B cell (primary cell): ENCODE data around the gene GIGYF1.

Experiments
- EZH2 ChIP-seq: IDR thresholded peaks from 2 replicates; pipeline ENCODE4 v1.6.1; 2012; ENCODE audit warnings: borderline replicate concordance, low read depth, mild to moderate bottlenecking, moderate library complexity, low read length; ENCODE audit not compliant: insufficient read depth, poor library complexity, severe bottlenecking
- TF ChIP-seq, protein P1 (sequence below): fragments of 200-600 bp; IDR thresholded peaks from one replicate; pipeline ENCODE4 v1.8.0; 2022; ENCODE audit warnings: antibody characterized with exemption, mild to moderate bottlenecking

DNA sequence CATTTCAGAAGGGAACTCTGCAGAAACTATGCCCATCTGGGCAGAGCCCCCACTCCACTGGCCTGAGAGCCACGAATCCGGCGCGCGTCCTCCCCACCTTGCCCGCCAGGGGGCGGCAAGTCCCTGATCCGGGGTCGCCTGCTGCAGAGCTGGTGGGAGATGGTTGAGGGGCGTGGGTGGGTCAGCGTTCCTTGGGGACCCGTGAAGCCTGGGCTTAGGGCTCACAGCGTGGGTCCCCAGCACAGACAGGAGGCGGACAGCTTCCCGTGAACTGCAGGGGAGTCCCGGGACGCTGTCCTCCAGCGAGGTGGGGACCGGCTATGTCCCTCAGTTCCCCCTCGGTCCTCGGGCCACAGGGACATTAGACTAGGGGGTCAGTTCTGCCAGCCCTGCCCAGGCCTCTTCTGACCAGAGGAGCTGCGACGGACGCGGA lies 11.3 kb upstream of the GIGYF1 start:
- TF ChIP-seq, protein P1, sequence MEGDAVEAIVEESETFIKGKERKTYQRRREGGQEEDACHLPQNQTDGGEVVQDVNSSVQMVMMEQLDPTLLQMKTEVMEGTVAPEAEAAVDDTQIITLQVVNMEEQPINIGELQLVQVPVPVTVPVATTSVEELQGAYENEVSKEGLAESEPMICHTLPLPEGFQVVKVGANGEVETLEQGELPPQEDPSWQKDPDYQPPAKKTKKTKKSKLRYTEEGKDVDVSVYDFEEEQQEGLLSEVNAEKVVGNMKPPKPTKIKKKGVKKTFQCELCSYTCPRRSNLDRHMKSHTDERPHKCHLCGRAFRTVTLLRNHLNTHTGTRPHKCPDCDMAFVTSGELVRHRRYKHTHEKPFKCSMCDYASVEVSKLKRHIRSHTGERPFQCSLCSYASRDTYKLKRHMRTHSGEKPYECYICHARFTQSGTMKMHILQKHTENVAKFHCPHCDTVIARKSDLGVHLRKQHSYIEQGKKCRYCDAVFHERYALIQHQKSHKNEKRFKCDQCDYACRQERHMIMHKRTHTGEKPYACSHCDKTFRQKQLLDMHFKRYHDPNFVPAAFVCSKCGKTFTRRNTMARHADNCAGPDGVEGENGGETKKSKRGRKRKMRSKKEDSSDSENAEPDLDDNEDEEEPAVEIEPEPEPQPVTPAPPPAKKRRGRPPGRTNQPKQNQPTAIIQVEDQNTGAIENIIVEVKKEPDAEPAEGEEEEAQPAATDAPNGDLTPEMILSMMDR: peak; percentile 95
- no peak for TF ChIP-seq EZH2
